ENCODE data around the gene COPG2. TPM values are rescaled to one million over a fixed set of nuclear protein-coding genes. Genes with fewer than 3 reads are reported as not detected.

Gene COPG2
- total and polyA plus RNA-seq, 8 donors, result 16.6 to 50.3 (median 44.2) TPM

- TF ChIP-seq CTCF (IDR thresholded peaks at IDR 0.05), result no peak
These were observed 162.2 kb downstream of the COPG2 start for GRCh38 chr7:130506358-130506757.

GRCh38 chr7:130505753-130506152, 162.8 kb downstream of the COPG2 start:
- ATAC-seq, result no peak
- Histone ChIP-seq H3K27ac (no peak overlapping the region), H3K27me3 (no peaks in the 10 kb centered on the region), H3K4me1 (no peaks in the 10 kb centered on the region), H3K4me3 (no peak overlapping the region), H3K9me3 (no peaks in the 10 kb centered on the region), H3K36me3 (peaks cover 0 to 50% of the 10 kb centered on the region in 2 donors)
- no peak for DNase-seq
- intact Hi-C loops (cut with DNase I), result no loop called here
- no peak for TF ChIP-seq CTCF (IDR thresholded peaks at IDR 0.05)

More at GRCh38 chr7:130506358-130506757, 162.2 kb downstream of the COPG2 start:
- ATAC-seq (no peak), DNase-seq (no peak)
- Histone ChIP-seq H3K9me3 (no peaks in the 10 kb centered on the region), H3K27ac (no peak overlapping the region), H3K4me1 (no peaks in the 10 kb centered on the region), H3K4me3 (no peak overlapping the region), H3K36me3 (peaks cover 0 to 44% of the 10 kb centered on the region in 2 donors), H3K27me3 (no peaks in the 10 kb centered on the region)
- intact Hi-C loops (cut with DNase I), result no loop called here

GRCh38 chr7:130500910-130501309, 167.6 kb downstream of the COPG2 start:
- H3K9me3 ChIP-seq, result no peaks in the 10 kb centered on the region
- DNase-seq (no peak), ATAC-seq (no peak)
- no peak overlapping the region for H3K4me3 ChIP-seq
- H3K4me1 ChIP-seq, result no peaks in the 10 kb centered on the region
- H3K27me3 ChIP-seq, result no peaks in the 10 kb centered on the region
- intact Hi-C loops (cut with DNase I), result no loop called here
- H3K27ac ChIP-seq, result no peak overlapping the region
- H3K36me3 ChIP-seq, result peaks cover 0 to 43% of the 10 kb centered on the region in 2 donors
- no peak for TF ChIP-seq CTCF (IDR thresholded peaks at IDR 0.05)

GRCh38 chr7:130500463-130500862, 168.1 kb downstream of the COPG2 start:
- intact Hi-C loops (cut with DNase I), result no loop called here
- no peaks in the 10 kb centered on the region for H3K27me3 ChIP-seq
- no peak overlapping the region for H3K4me3 ChIP-seq
- H3K27ac ChIP-seq, result no peak overlapping the region
- TF ChIP-seq CTCF (IDR thresholded peaks at IDR 0.05), result no peak
- H3K9me3 ChIP-seq, result no peaks in the 10 kb centered on the region
- ATAC-seq (no peak), DNase-seq (no peak)
- H3K36me3 ChIP-seq, result peaks cover 0 to 43% of the 10 kb centered on the region in 2 donors
- no peaks in the 10 kb centered on the region for H3K4me1 ChIP-seq

GRCh38 chr7:130494431-130494858, 174.1 kb downstream of the COPG2 start:
- H3K9me3 ChIP-seq, result no peaks in the 10 kb centered on the region
- ATAC-seq, result no peak

More at GRCh38 chr7:130494431-130494858, 174.1 kb downstream of the COPG2 start:
- Histone ChIP-seq H3K4me3 (no peak overlapping the region), H3K27me3 (peaks cover 0 to 54% of the 10 kb centered on the region in 2 donors), H3K27ac (no peak overlapping the region), H3K36me3 (peaks cover 0 to 12% of the 10 kb centered on the region in 2 donors), H3K4me1 (peaks cover 0 to 12% of the 10 kb centered on the region in 2 donors)
- intact Hi-C loops (cut with DNase I), result no loop called here
- TF ChIP-seq CTCF (IDR thresholded peaks at IDR 0.05), result no peak
- DNase-seq, result no peak
